Stomach (tissue), 4 donors: ENCODE results near the gene FUZ.

ENCODE experiments used
- POLR2AphosphoS5 ChIP-seq, 3 donors: sonication (generic); formaldehyde crosslinking; IDR thresholded peaks; one replicate each; pipeline ENCODE4 v1.6.1; 2016; ENCODE audit warnings: antibody characterized with exemption in 3 of 3
- TF ChIP-seq, protein P1 (sequence below), 7 experiments: fragments of 450-650 bp in 4 of 7; fragments of 200-600 bp in 3 of 7; sonication (generic) in 3 of 7; IDR thresholded peaks; one replicate each; pipeline ENCODE4 v1.5.1; 2016 to 2019; ENCODE audit warnings: antibody characterized with exemption in 7 of 7, control low read depth in 2 of 7, mild to moderate bottlenecking in 1 of 7

DNA sequence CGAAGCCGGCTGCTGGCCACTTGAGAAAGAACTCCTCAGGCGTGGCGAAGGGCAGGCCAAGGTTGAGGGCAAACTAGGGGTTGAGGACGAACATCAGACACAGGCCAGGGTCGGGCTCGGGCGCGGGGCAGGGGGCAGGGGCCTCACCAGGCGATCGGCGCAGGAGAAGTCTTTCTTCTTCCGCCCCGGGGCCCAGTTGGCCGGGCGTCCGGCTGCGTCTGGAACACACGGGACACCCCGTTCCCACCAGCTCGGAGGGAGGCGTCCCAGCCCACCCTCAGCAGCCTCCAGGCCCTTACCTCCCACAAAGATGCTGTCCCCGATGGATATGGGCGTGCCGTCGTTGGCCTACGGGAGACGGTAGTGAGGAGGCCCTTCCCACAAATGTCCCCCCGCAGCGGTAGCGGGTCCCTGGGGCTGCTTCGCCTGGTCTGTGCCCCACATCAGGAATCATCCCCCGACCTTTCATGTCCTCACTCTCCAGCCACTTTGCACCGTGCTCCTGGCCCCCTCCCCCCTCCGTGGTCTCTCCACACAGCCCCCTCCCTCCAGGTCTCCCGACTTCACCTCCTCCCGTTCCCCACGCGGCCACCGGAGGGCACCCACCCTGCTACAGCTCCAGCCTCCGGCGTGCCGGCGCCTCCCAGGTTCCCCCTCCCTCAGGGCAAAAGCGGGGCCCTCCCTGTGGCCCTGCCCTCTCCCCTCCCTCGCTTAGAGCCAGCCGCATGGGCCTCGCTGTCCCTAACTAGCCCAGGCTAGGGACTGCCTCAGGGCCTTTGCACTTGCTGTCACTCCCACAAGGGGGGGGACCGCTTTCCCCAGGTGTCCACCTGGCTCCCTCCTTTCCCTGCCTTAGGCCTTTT is 49.5 kb upstream of the FUZ start:
- TF ChIP-seq, protein P1, sequence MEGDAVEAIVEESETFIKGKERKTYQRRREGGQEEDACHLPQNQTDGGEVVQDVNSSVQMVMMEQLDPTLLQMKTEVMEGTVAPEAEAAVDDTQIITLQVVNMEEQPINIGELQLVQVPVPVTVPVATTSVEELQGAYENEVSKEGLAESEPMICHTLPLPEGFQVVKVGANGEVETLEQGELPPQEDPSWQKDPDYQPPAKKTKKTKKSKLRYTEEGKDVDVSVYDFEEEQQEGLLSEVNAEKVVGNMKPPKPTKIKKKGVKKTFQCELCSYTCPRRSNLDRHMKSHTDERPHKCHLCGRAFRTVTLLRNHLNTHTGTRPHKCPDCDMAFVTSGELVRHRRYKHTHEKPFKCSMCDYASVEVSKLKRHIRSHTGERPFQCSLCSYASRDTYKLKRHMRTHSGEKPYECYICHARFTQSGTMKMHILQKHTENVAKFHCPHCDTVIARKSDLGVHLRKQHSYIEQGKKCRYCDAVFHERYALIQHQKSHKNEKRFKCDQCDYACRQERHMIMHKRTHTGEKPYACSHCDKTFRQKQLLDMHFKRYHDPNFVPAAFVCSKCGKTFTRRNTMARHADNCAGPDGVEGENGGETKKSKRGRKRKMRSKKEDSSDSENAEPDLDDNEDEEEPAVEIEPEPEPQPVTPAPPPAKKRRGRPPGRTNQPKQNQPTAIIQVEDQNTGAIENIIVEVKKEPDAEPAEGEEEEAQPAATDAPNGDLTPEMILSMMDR (IDR thresholded peaks at IDR 0.05), result no peak
- no peak for TF ChIP-seq POLR2AphosphoS5 (IDR thresholded peaks at IDR 0.05)
